K562 (cell line): ENCODE data around the gene TRAF5. TPM values are rescaled to one million over a fixed set of nuclear protein-coding genes. Genes with fewer than 3 reads are reported as not detected.

Source experiments
- ATF3 ChIP-seq, 2 experiments: fragments of 450-650 bp in 1 of 2; sonication (generic) in 1 of 2; formaldehyde crosslinking in 1 of 2; IDR thresholded peaks in 1 of 2; conservative IDR thresholded peaks in 1 of 2; 2 replicates each; pipeline versions ENCODE4 v1.6.1 to v1.8.1; 2016 to 2023; ENCODE audit warnings: mild to moderate bottlenecking in 2 of 2, moderate library complexity in 2 of 2, inconsistent platforms in 1 of 2, missing genetic modification reagents in 1 of 2
- BRD9 ChIP-seq: fragments of 450-650 bp; IDR thresholded peaks from 2 replicates; pipeline ENCODE4 v1.6.1; 2018; ENCODE audit warnings: low read depth; ENCODE audit not compliant: partially characterized antibody
- CAMTA2 ChIP-seq: fragments of 250-450 bp; sonication (Bioruptor Pico); conservative IDR thresholded peaks from 2 replicates; pipeline ENCODE4 v1.5.1; 2022
- CC2D1A ChIP-seq: fragments of 450-650 bp; IDR thresholded peaks from 2 replicates; pipeline ENCODE4 v1.6.1; 2017; ENCODE audit warnings: mild to moderate bottlenecking
- CHD1 ChIP-seq: fragments of 200-600 bp; sonication (generic); IDR thresholded peaks from one replicate; pipeline ENCODE4 v1.6.1; 2012; ENCODE audit warnings: mild to moderate bottlenecking, moderate library complexity, low read length, inconsistent platforms
- CTCF ChIP-seq, 3 experiments: IDR thresholded peaks in 2 of 3; conservative IDR thresholded peaks in 1 of 3; 2 replicates each; pipeline ENCODE4 v1.5.1; 2011 to 2012; ENCODE audit warnings: low read length in 3 of 3, mild to moderate bottlenecking in 3 of 3, control low read depth in 2 of 3, improper control_type of control experiment in 1 of 3, inconsistent platforms in 1 of 3, low read depth in 1 of 3, mixed read lengths in 1 of 3, moderate library complexity in 1 of 3; ENCODE audit not compliant: insufficient read depth in 2 of 3
- ELF2 ChIP-seq: fragments of 250-450 bp; sonication (Bioruptor Pico); IDR thresholded peaks from 2 replicates; pipeline ENCODE4 v1.5.0; 2021; ENCODE audit warnings: mild to moderate bottlenecking
- FOXM1 ChIP-seq, 2 experiments: fragments of 450-650 bp in 1 of 2; sonication (generic) in 1 of 2; formaldehyde crosslinking in 1 of 2; IDR thresholded peaks; 2 replicates each; pipeline versions ENCODE4 v1.6.1 to v1.9.0; 2017 to 2022; ENCODE audit warnings: low read depth in 2 of 2, mild to moderate bottlenecking in 2 of 2, missing genetic modification reagents in 1 of 2, moderate library complexity in 1 of 2
- HNRNPLL ChIP-seq: fragments of 200-400 bp; formaldehyde crosslinking; IDR thresholded peaks from 2 replicates; pipeline ENCODE4 v1.6.1; 2017; ENCODE audit warnings: low read length, low read depth, mild to moderate bottlenecking; ENCODE audit not compliant: poor library complexity, severe bottlenecking
- KDM5B ChIP-seq: fragments of 200-600 bp; sonication (generic); IDR thresholded peaks from 2 replicates; pipeline ENCODE4 v1.6.1; 2012; ENCODE audit warnings: low read depth, mild to moderate bottlenecking, moderate library complexity, low read length, control low read depth, inconsistent platforms; ENCODE audit not compliant: insufficient replicate concordance
- KLF16 ChIP-seq: IDR thresholded peaks from 2 replicates; pipeline ENCODE4 v1.6.1; 2016; ENCODE audit warnings: antibody characterized with exemption
- MEIS2 ChIP-seq: fragments of 450-650 bp; IDR thresholded peaks from 2 replicates; pipeline ENCODE4 v1.6.1; 2014; ENCODE audit warnings: mild to moderate bottlenecking; ENCODE audit not compliant: partially characterized antibody
- NFE2 ChIP-seq: IDR thresholded peaks from 2 replicates; pipeline ENCODE4 v1.6.1; 2014; ENCODE audit warnings: antibody characterized with exemption, low read depth
- NR2F6 ChIP-seq: fragments of 450-650 bp; formaldehyde crosslinking; IDR thresholded peaks from 2 replicates; pipeline ENCODE4 v1.4.0; 2020; ENCODE audit warnings: mild to moderate bottlenecking
- POU5F1 ChIP-seq: fragments of 150-350 bp; IDR thresholded peaks from 2 replicates; pipeline ENCODE4 v1.6.1; 2014; ENCODE audit warnings: borderline replicate concordance, low read length, low read depth, mild to moderate bottlenecking; ENCODE audit not compliant: partially characterized antibody
- SOX6 ChIP-seq: fragments of 450-650 bp; IDR thresholded peaks from 2 replicates; pipeline ENCODE4 v1.6.1; 2014; ENCODE audit warnings: mild to moderate bottlenecking
- STAT5B ChIP-seq: fragments of 250-450 bp; sonication (Bioruptor Pico); IDR thresholded peaks from 2 replicates; pipeline ENCODE4 v1.8.0; 2021; ENCODE audit warnings: mild to moderate bottlenecking, inconsistent platforms
- TBP ChIP-seq: optimal IDR thresholded peaks from 2 replicates; pipeline ENCODE3; 2011; ENCODE audit warnings: low read depth, low read length, improper control_type of control experiment
- THRAP3 ChIP-seq: fragments of 450-650 bp; IDR thresholded peaks from 2 replicates; pipeline ENCODE4 v1.6.1; 2016; ENCODE audit warnings: mild to moderate bottlenecking, inconsistent platforms, borderline replicate concordance
- ZNF121 ChIP-seq: sonication (generic); formaldehyde crosslinking; conservative IDR thresholded peaks from 2 replicates; pipeline ENCODE4 v1.8.0; 2022; ENCODE audit warnings: missing genetic modification reagents
- ZNF232 ChIP-seq: sonication (generic); formaldehyde crosslinking; IDR thresholded peaks from 2 replicates; pipeline ENCODE4 v1.8.0; 2022; ENCODE audit warnings: mild to moderate bottlenecking, missing genetic modification reagents
- ZNF24 ChIP-seq: fragments of 450-650 bp; IDR thresholded peaks from 2 replicates; pipeline ENCODE4 v1.6.1; 2016
- ZNF408 ChIP-seq: fragments of 250-450 bp; sonication (Bioruptor Pico); IDR thresholded peaks from 2 replicates; pipeline ENCODE4 v1.4.0; 2020; ENCODE audit warnings: low read depth, mild to moderate bottlenecking, moderate library complexity
- ZNF766 ChIP-seq: fragments of 200-800 bp; sonication (Bioruptor generic); conservative IDR thresholded peaks from 2 replicates; pipeline ENCODE4 v1.6.1; 2016; ENCODE audit warnings: missing genetic modification characterization, missing compliant biosample characterization
- polyA plus RNA-seq, 8 experiments: library from polyadenylated mRNA; depleted of rRNA in 4 of 8; stranded (reverse) in 5 of 8; unstranded in 3 of 8; fragments of >200 nt; fragmentation: Nextera tagmentation in 2 of 8; fragmentation: Illumina TruSeq in 1 of 8; extraction: Ambion mirVana in 2 of 8; extraction: Trizol in 1 of 8; gene quantifications; 2 replicates each; pipeline versions ENCODE4 v1.2.1 to v1.2.3, GENCODE V29; 2011 to 2014; ENCODE audit warnings: inconsistent platforms in 1 of 8, missing spikeins in 1 of 8
- total RNA-seq, 7 experiments: library from RNA; depleted of rRNA in 6 of 7; stranded (reverse); fragments of >200 nt in 6 of 7; fragmentation: Illumina TruSeq in 2 of 7; extraction: Trizol in 2 of 7; gene quantifications; 2 replicates each; pipeline versions ENCODE4 v1.2.1 to v1.2.3, GENCODE V29; 2011 to 2021; ENCODE audit warnings: low replicate concordance in 1 of 7
- TF ChIP-seq, protein P1 (sequence below): fragments of 450-650 bp; conservative IDR thresholded peaks from 2 replicates; pipeline ENCODE4 v1.6.1; 2016; ENCODE audit warnings: missing genetic modification characterization, low read depth, mild to moderate bottlenecking, missing compliant biosample characterization, moderate library complexity

Gene TRAF5
- total and polyA plus RNA-seq, 9 of the 15 experiments (the other 6 are each of a cell fraction or from before 2014, with no cell fraction given), result 2.0 to 9.3 (median 5.3) TPM

GRCh38 chr1:211382714-211383480 is 56.3 kb downstream of the TRAF5 start (continued):
- TF ChIP-seq CC2D1A, result peak; percentile 99
- TF ChIP-seq KLF16, result 0 out of 2 replicates have a peak, but pooled peaks have one; percentile 18
- peak; percentile 67 for TF ChIP-seq TBP
- TF ChIP-seq HNRNPLL, result peak; percentile 75
- no peak for TF ChIP-seq CTCF (IDR thresholded peaks at IDR 0.05 in 2 of 3, conservative IDR thresholded peaks at IDR 0.05 in 1 of 3; ENCODE audit: insufficient read depth in 2 of 3, low read depth in 1 of 3, low read length in 3 of 3)
- no peak for TF ChIP-seq THRAP3
- peak; percentile 86 for TF ChIP-seq BRD9
- TF ChIP-seq ZNF232 (CRISPR knock-in tag), result peak; percentile 76
- TF ChIP-seq NFE2, result 0 out of 2 replicates have a peak, but pooled peaks have one; percentile 29
- TF ChIP-seq ZNF24, result peak; percentile 54
- peak; percentile 97 for TF ChIP-seq KDM5B
- 0 out of 2 replicates have a peak, but pooled peaks have one; percentile 11 for TF ChIP-seq CAMTA2
- TF ChIP-seq, protein P1, sequence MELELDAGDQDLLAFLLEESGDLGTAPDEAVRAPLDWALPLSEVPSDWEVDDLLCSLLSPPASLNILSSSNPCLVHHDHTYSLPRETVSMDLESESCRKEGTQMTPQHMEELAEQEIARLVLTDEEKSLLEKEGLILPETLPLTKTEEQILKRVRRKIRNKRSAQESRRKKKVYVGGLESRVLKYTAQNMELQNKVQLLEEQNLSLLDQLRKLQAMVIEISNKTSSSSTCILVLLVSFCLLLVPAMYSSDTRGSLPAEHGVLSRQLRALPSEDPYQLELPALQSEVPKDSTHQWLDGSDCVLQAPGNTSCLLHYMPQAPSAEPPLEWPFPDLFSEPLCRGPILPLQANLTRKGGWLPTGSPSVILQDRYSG (tag), result peak; percentile 77; the same call in 1 of the 2 replicates
- peak; percentile 29; the same call in 1 of the 2 replicates for TF ChIP-seq SOX6
- peak; percentile 35 for TF ChIP-seq POU5F1
- peak; percentile 82 for TF ChIP-seq MEIS2
- no peak; the same call in 1 of the 2 replicates for TF ChIP-seq ZNF766 (CRISPR knock-in tag)
- TF ChIP-seq ZNF408 (CRISPR knock-in tag), result no peak
- TF ChIP-seq STAT5B (CRISPR knock-in tag), result no peak
- no peak for TF ChIP-seq FOXM1 (IDR thresholded peaks at IDR 0.05; ENCODE audit: low read depth)
- TF ChIP-seq FOXM1 (CRISPR knock-in tag; IDR thresholded peaks at IDR 0.05; ENCODE audit: low read depth), result no peak
- TF ChIP-seq NR2F6 (CRISPR knock-in tag), result no peak
- no peak for TF ChIP-seq ATF3 (IDR thresholded peaks at IDR 0.05)
- peak; percentile 65; the same call in 1 of the 2 replicates for TF ChIP-seq ATF3 (CRISPR knock-in tag; conservative IDR thresholded peaks at IDR 0.05)
- no peak for TF ChIP-seq CHD1
- TF ChIP-seq ELF2 (CRISPR knock-in tag), result 0 out of 2 replicates have a peak, but pooled peaks have one; percentile 10
- TF ChIP-seq ZNF121 (CRISPR knock-in tag), result no peak
